Tibial artery (tissue), 4 donors: Measurements from ENCODE around the gene FITM1.

ENCODE experiments used
- DNase-seq, 2 donors: peaks; one replicate each; pipeline ENCODE4 v3.0.0-alpha.2; 2019
- H3K27ac ChIP-seq, 2 donors: fragments of 200-600 bp; sonication (generic) in 1 of 2; 1 replicate in 1 of 2; 2 replicates in 1 of 2; pipeline ENCODE4 v1.5.1; 2018 to 2019; ENCODE audit warnings: mild to moderate bottlenecking in 1 of 2
- H3K27me3 ChIP-seq, 2 donors: fragments of 200-600 bp; sonication (generic) in 1 of 2; one replicate each; pipeline versions ENCODE4 v1.5.1 to v1.6.0; 2016 to 2019
- H3K36me3 ChIP-seq, 3 donors: fragments of 200-600 bp; sonication (generic) in 2 of 3; one replicate each; pipeline ENCODE4 v1.5.1; 2016 to 2019; ENCODE audit warnings: mild to moderate bottlenecking in 2 of 3
- H3K4me1 ChIP-seq, 4 donors: fragments of 200-600 bp; sonication (generic) in 2 of 4; 1 replicate in 3 of 4; 2 replicates in 1 of 4; pipeline ENCODE4 v1.5.1; 2016 to 2019
- H3K4me3 ChIP-seq, 2 donors: fragments of 200-600 bp; sonication (generic) in 1 of 2; 1 replicate in 1 of 2; 2 replicates in 1 of 2; pipeline ENCODE4 v1.5.1; 2018 to 2019; ENCODE audit warnings: mild to moderate bottlenecking in 2 of 2
- H3K9me3 ChIP-seq, 3 donors: fragments of 200-600 bp; sonication (generic) in 1 of 3; one replicate each; pipeline ENCODE4 v1.5.1; 2016 to 2019
- intact Hi-C: fragments of 100-400 bp; cut with DNase I; formaldehyde crosslinking; loops from one replicate; pipeline ENCODE4 v1.15.0; 2023; ENCODE audit warnings: low total_unique reads
- TF ChIP-seq, protein P1 (sequence below), 2 experiments: fragments of 200-600 bp in 1 of 2; fragments of 450-650 bp in 1 of 2; IDR thresholded peaks; one replicate each; pipeline ENCODE4 v1.5.1; 2017 to 2019; ENCODE audit warnings: antibody characterized with exemption in 2 of 2, mild to moderate bottlenecking in 1 of 2, moderate library complexity in 1 of 2

FITM1 gene

DNA sequence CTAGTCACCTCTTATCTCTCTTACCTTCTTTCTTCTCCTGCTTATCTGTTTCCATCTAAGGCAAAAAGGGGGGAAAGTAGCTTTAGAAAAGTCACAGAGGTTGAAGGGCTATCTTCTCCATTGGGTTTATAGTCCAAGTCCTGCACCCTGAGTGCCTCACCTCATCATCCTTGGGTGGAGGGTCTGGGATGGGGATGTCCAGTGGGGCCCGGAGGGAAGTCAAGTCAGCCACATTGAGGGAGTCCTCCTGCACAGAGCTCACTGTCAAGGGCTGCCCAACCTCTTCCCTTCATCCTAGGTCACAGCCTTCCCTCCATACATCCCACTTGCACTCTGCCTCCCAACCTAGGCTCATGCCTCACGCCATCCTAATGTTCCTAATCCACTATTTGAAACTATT lies 14.8 kb downstream of the FITM1 start:
- peaks cover 11 to 17% (median 16%) of the 10 kb centered on the region in 3 donors for H3K36me3 ChIP-seq
- H3K4me1 ChIP-seq, result peaks cover 18 to 45% (median 31%) of the 10 kb centered on the region in 4 donors
- intact Hi-C loops, result loop anchor here (5.0 kb wide), 1 partner anchor 42 kb away; the partner anchor contains the start of gene IPO4
- peak overlapping the region; percentile 86 to 87 for H3K27ac ChIP-seq
- H3K27me3 ChIP-seq, result no peaks in the 10 kb centered on the region
- H3K4me3 ChIP-seq, result no peak overlapping the region
- TF ChIP-seq, protein P1, sequence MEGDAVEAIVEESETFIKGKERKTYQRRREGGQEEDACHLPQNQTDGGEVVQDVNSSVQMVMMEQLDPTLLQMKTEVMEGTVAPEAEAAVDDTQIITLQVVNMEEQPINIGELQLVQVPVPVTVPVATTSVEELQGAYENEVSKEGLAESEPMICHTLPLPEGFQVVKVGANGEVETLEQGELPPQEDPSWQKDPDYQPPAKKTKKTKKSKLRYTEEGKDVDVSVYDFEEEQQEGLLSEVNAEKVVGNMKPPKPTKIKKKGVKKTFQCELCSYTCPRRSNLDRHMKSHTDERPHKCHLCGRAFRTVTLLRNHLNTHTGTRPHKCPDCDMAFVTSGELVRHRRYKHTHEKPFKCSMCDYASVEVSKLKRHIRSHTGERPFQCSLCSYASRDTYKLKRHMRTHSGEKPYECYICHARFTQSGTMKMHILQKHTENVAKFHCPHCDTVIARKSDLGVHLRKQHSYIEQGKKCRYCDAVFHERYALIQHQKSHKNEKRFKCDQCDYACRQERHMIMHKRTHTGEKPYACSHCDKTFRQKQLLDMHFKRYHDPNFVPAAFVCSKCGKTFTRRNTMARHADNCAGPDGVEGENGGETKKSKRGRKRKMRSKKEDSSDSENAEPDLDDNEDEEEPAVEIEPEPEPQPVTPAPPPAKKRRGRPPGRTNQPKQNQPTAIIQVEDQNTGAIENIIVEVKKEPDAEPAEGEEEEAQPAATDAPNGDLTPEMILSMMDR (IDR thresholded peaks at IDR 0.05), result no peak
- no peaks in the 10 kb centered on the region for H3K9me3 ChIP-seq
- no peak for DNase-seq

DNA sequence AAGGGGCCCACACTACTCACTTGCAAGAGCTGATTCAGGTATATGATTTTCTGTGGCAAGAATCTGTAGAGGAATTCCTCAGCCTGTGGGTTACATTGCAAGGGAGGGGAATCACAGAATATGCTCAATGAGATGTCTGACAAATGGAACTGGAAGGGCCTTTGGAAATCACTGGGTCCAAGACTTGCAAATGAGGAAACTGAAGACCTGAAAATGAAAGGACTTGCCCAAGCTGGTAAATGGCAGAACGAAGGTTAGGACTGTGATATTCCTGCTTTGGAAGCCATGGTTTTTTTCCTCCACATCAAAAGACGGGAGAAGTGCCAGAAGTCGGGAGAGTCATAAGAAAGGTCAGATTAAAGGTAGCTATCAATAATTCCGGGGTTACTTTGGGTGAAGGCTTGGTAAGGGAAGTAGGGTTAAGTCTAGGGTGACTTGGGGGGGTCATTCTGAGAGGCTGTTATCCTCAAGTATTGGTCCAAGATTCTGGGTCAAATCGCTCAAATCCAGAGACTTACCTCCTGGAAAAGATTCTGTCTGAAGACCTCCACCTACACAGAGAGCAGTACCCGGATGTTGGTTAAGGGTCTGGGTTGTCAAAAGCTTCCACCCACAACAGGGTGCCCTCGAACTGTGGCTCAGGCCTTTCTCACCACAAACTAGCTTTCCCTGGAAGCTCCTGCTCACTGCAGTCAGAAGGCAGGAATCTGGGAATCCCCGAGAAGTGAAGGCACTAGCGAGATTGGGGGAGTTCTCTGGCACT lies 15.4 kb downstream of the FITM1 start:
- intact Hi-C loops, result loop anchor here (5.0 kb wide), 1 partner anchor 41 kb away; the partner anchor contains the start of gene IPO4
- Histone ChIP-seq H3K4me3 (peak overlapping the region; percentile 79 to 92), H3K27ac (peak overlapping the region; percentile 86 to 87), H3K4me1 (peaks cover 18 to 38% (median 28%) of the 10 kb centered on the region in 4 donors), H3K36me3 (peaks cover 16 to 24% (median 22%) of the 10 kb centered on the region in 3 donors), H3K27me3 (no peaks in the 10 kb centered on the region), H3K9me3 (no peaks in the 10 kb centered on the region)
- TF ChIP-seq, protein P1 (IDR thresholded peaks at IDR 0.05), result no peak
- DNase-seq, result no peak

DNA sequence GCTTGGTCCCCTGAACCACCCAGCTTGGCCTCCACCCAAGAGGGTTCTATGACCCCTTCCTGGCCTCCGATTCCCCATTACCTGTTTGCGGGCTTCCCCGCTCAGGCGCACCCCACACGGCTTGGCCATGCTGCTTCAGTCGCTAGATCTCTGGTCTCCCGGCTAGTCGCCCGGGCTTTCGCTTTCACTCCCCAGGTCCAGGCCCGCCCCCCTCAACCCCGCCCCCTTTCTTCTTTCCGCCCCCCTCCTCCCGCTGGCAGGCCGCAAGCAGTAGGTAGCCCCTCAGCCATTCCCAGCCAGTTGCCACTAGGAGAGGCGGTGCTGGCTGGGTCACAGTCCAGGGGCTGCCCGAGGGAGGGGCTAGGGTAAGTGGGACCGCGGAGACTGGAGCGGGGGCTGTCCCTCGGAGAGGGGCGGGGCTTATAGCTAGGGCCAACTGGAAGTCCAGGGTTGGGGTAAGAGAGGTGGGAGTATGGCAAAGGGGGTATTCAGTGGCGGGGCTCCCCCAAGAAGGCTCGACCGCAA lies 16.1 kb downstream of the FITM1 start, which contains the start of gene PSME2:
PSME2 (minus strand) TSS at position 158 of the 525 bp plus-strand sequence; CDS start at position 129, 29 bp downstream.
- no peaks in the 10 kb centered on the region for H3K9me3 ChIP-seq
- peak; percentile 96 to 98 for DNase-seq
- H3K4me3 ChIP-seq, result peak within 1 kb of the TSS; percentile 79 to 92
- TF ChIP-seq, protein P1 (IDR thresholded peaks at IDR 0.05), result no peak
- peak within 1 kb of the TSS; percentile 86 to 87 for H3K27ac ChIP-seq
- H3K36me3 ChIP-seq, result peaks cover 23 to 30% (median 29%) of the 10 kb centered on the region in 3 donors
- H3K4me1 ChIP-seq, result peaks cover 17 to 37% (median 28%) of the 10 kb centered on the region in 4 donors
- intact Hi-C loops, result loop anchor here (5.0 kb wide), 1 partner anchor 41 kb away; the partner anchor contains the start of gene IPO4
- H3K27me3 ChIP-seq, result no peaks in the 10 kb centered on the region

DNA sequence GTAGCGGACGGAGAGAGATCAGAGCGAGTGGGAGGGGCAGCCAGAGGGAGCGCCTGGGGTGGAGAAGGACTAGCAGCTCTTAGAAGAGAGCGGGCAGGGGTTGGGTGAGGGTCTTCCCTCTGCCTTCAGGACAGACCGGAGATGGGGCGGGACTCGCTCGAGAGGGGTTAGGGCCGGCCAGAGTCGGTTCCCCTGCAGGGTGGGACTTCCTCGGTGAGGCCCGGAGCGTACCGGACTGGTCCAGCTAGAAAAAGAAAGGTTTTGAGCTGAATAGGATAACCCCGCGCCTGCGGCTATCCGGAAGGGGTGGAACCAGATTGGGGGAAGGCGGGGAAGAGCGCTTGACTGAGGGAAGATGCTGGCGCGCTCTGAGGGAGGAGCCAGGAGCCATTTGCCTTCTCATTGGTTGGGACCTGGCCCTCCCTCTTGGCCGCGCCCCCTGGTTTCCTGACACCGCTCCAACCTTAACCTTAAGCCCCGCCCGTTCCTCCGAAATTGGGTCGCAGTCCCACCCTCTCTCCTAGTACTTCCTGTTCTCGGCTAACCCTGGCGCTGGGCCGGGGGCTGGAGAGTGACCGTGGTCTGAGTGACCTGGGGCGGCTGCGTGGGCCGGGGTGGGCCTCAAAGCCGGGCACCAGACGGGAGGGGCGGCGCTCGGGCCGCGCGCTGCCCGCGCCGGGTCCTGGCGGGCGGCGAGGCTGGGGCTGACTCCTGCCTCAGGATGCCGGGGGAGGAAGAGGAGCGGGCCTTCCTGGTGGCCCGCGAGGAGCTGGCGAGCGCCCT lies 16.7 kb downstream of the FITM1 start, which contains the start of gene RNF31:
RNF31 (plus strand) TSS at position 521 of the 783 bp plus-strand sequence; CDS start at position 722, 201 bp downstream.
- peaks cover 12 to 33% (median 25%) of the 10 kb centered on the region in 4 donors for H3K4me1 ChIP-seq
- H3K36me3 ChIP-seq, result peaks cover 29 to 37% (median 35%) of the 10 kb centered on the region in 3 donors
- DNase-seq, result peak; percentile 99
- H3K27ac ChIP-seq, result peak within 1 kb of the TSS; percentile 86 to 87
- no peaks in the 10 kb centered on the region for H3K9me3 ChIP-seq
- TF ChIP-seq, protein P1 (IDR thresholded peaks at IDR 0.05), result no peak
- intact Hi-C loops, result loop anchor here (5.0 kb wide), 1 partner anchor 40 kb away; the partner anchor contains the start of gene IPO4
- H3K4me3 ChIP-seq, result peak within 1 kb of the TSS; percentile 79 to 92
- no peaks in the 10 kb centered on the region for H3K27me3 ChIP-seq
